ENCODE measurements around the gene PMEL.
"Not testable (repeated sequence)": the region's sequence is repeated elsewhere in the genome, so short reads cannot be mapped to it uniquely, and the experiment has no call there.

Gene PMEL

GRCh38 chr12:55965941-55966407, at the start of gene PMEL:
PMEL (minus strand) TSS chr12:55966042; CDS start chr12:55966011, 31 bp downstream.
- Mint-ChIP-seq H3K27me3 (no peaks in the 10 kb centered on the region), H3K4me3 (peak within 1 kb of the TSS; percentile 94), H3K36me3 (ENCODE audit: insufficient read depth) (peaks cover 9% of the 10 kb centered on the region), H3K9me3 (no peaks in the 10 kb centered on the region), H3K27ac (ENCODE audit: low read depth) (peak within 1 kb of the TSS; percentile 89), H3K4me1 (peaks cover 31% of the 10 kb centered on the region)
- ATAC-seq (replicated peaks; ENCODE audit: extremely low read depth, poor library complexity, severe bottlenecking), result no peak
- DNase-seq (ENCODE audit: low spot score in 2 of 2), result no peak

- no peaks in the 10 kb centered on the region for H3K4me1 Mint-ChIP-seq
- ATAC-seq (replicated peaks; ENCODE audit: extremely low read depth, poor library complexity, severe bottlenecking) (no peak), DNase-seq (ENCODE audit: low spot score in 2 of 2) (no peak)
- peaks cover 3% of the 10 kb centered on the region for H3K36me3 Mint-ChIP-seq (ENCODE audit: insufficient read depth)
- H3K27me3 Mint-ChIP-seq, result no peaks in the 10 kb centered on the region
- no peaks in the 10 kb centered on the region for H3K9me3 Mint-ChIP-seq
- H3K27ac Mint-ChIP-seq (ENCODE audit: low read depth), result no peak overlapping the region
- H3K4me3 Mint-ChIP-seq, result no peak overlapping the region
Observed at GRCh38 chr12:56014205-56014604, 48.4 kb upstream of the PMEL start.

GRCh38 chr12:56013482-56013881, 47.6 kb upstream of the PMEL start:
- Mint-ChIP-seq H3K4me1 (peaks cover 5% of the 10 kb centered on the region), H3K36me3 (ENCODE audit: insufficient read depth) (peaks cover 5% of the 10 kb centered on the region), H3K9me3 (no peaks in the 10 kb centered on the region), H3K4me3 (no peak overlapping the region), H3K27ac (ENCODE audit: low read depth) (no peak overlapping the region), H3K27me3 (no peaks in the 10 kb centered on the region)
- DNase-seq (ENCODE audit: low spot score in 2 of 2) (no peak), ATAC-seq (replicated peaks; ENCODE audit: extremely low read depth, poor library complexity, severe bottlenecking) (no peak)

GRCh38 chr12:56011509-56012090, 45.8 kb upstream of the PMEL start:
- no peak for DNase-seq (ENCODE audit: low spot score in 2 of 2)
- Mint-ChIP-seq H3K27ac (ENCODE audit: low read depth) (no peak overlapping the region), H3K4me1 (peaks cover 18% of the 10 kb centered on the region), H3K9me3 (no peaks in the 10 kb centered on the region), H3K27me3 (no peaks in the 10 kb centered on the region), H3K36me3 (ENCODE audit: insufficient read depth) (peaks cover 7% of the 10 kb centered on the region), H3K4me3 (no peak overlapping the region)
- no peak for ATAC-seq (replicated peaks; ENCODE audit: extremely low read depth, poor library complexity, severe bottlenecking)

GRCh38 chr12:56010111-56010570, 44.3 kb upstream of the PMEL start:
- H3K4me1 Mint-ChIP-seq, result peaks cover 18% of the 10 kb centered on the region
- no peak overlapping the region for H3K27ac Mint-ChIP-seq (ENCODE audit: low read depth)
- H3K9me3 Mint-ChIP-seq, result no peaks in the 10 kb centered on the region
- ATAC-seq (replicated peaks; ENCODE audit: extremely low read depth, poor library complexity, severe bottlenecking) (no peak), DNase-seq (ENCODE audit: low spot score in 2 of 2) (no peak)
- H3K4me3 Mint-ChIP-seq, result no peak overlapping the region
- no peaks in the 10 kb centered on the region for H3K27me3 Mint-ChIP-seq
- peaks cover 6% of the 10 kb centered on the region for H3K36me3 Mint-ChIP-seq (ENCODE audit: insufficient read depth)

- ATAC-seq (replicated peaks; ENCODE audit: extremely low read depth, poor library complexity, severe bottlenecking), result peak; percentile 64
- peak overlapping the region; percentile 58 for H3K27ac Mint-ChIP-seq (ENCODE audit: low read depth)
- peak overlapping the region; percentile 74 for H3K4me3 Mint-ChIP-seq
- DNase-seq (ENCODE audit: low spot score in 2 of 2), result peak in 1 of 2 donors; percentile 33
- no peaks in the 10 kb centered on the region for H3K27me3 Mint-ChIP-seq
- H3K9me3 Mint-ChIP-seq, result no peaks in the 10 kb centered on the region
- peaks cover 8% of the 10 kb centered on the region for H3K36me3 Mint-ChIP-seq (ENCODE audit: insufficient read depth)
- peaks cover 18% of the 10 kb centered on the region for H3K4me1 Mint-ChIP-seq
Observed at GRCh38 chr12:56007564-56008559, 42.0 kb upstream of the PMEL start.

GRCh38 chr12:56004211-56004610, 38.4 kb upstream of the PMEL start:
- H3K27ac Mint-ChIP-seq (ENCODE audit: low read depth), result no peak overlapping the region
- H3K27me3 Mint-ChIP-seq, result no peaks in the 10 kb centered on the region
- DNase-seq (ENCODE audit: low spot score in 2 of 2), result no peak
- H3K4me1 Mint-ChIP-seq, result peaks cover 18% of the 10 kb centered on the region
- no peak overlapping the region for H3K4me3 Mint-ChIP-seq
- peaks cover 7% of the 10 kb centered on the region for H3K36me3 Mint-ChIP-seq (ENCODE audit: insufficient read depth)
- no peak for ATAC-seq (replicated peaks; ENCODE audit: extremely low read depth, poor library complexity, severe bottlenecking)
- no peaks in the 10 kb centered on the region for H3K9me3 Mint-ChIP-seq

GRCh38 chr12:56003376-56003775, 37.5 kb upstream of the PMEL start:
- not testable (repeated sequence) for H3K27me3 Mint-ChIP-seq; H3K27ac Mint-ChIP-seq (ENCODE audit: low read depth); DNase-seq (ENCODE audit: low spot score in 2 of 2); H3K36me3 Mint-ChIP-seq (ENCODE audit: insufficient read depth); H3K4me3 Mint-ChIP-seq; H3K9me3 Mint-ChIP-seq; ATAC-seq (replicated peaks; ENCODE audit: extremely low read depth, poor library complexity, severe bottlenecking)
- peaks cover 12% of the 10 kb centered on the region for H3K4me1 Mint-ChIP-seq

- H3K4me3 Mint-ChIP-seq, result no peak overlapping the region
- peaks cover 2% of the 10 kb centered on the region for H3K36me3 Mint-ChIP-seq (ENCODE audit: insufficient read depth)
- no peak for ATAC-seq (replicated peaks; ENCODE audit: extremely low read depth, poor library complexity, severe bottlenecking)
- H3K9me3 Mint-ChIP-seq, result no peaks in the 10 kb centered on the region
- H3K4me1 Mint-ChIP-seq, result no peaks in the 10 kb centered on the region
- DNase-seq (ENCODE audit: low spot score in 2 of 2), result no peak
- H3K27ac Mint-ChIP-seq (ENCODE audit: low read depth), result no peak overlapping the region
- H3K27me3 Mint-ChIP-seq, result no peaks in the 10 kb centered on the region
Observed at GRCh38 chr12:56001487-56002100, 35.8 kb upstream of the PMEL start.

- H3K36me3 Mint-ChIP-seq (ENCODE audit: insufficient read depth); H3K4me3 Mint-ChIP-seq; H3K27me3 Mint-ChIP-seq; H3K9me3 Mint-ChIP-seq; ATAC-seq (replicated peaks; ENCODE audit: extremely low read depth, poor library complexity, severe bottlenecking); DNase-seq (ENCODE audit: low spot score in 2 of 2); H3K4me1 Mint-ChIP-seq; H3K27ac Mint-ChIP-seq (ENCODE audit: low read depth): not testable (repeated sequence)
Observed at GRCh38 chr12:55999999-56000540, 34.2 kb upstream of the PMEL start.

- not testable (repeated sequence) for H3K27ac Mint-ChIP-seq (ENCODE audit: low read depth)
Observed at GRCh38 chr12:55999522-55999921, 33.7 kb upstream of the PMEL start.

GRCh38 chr12:55997535-55997859, 31.7 kb upstream of the PMEL start:
- Mint-ChIP-seq H3K9me3 (no peaks in the 10 kb centered on the region), H3K27me3 (no peaks in the 10 kb centered on the region), H3K27ac (ENCODE audit: low read depth) (no peak overlapping the region), H3K4me3 (no peak overlapping the region), H3K4me1 (peaks cover 6% of the 10 kb centered on the region), H3K36me3 (ENCODE audit: insufficient read depth) (peaks cover 16% of the 10 kb centered on the region)
- DNase-seq (ENCODE audit: low spot score in 2 of 2) (no peak), ATAC-seq (replicated peaks; ENCODE audit: extremely low read depth, poor library complexity, severe bottlenecking) (no peak)

More at GRCh38 chr12:55999522-55999921, 33.7 kb upstream of the PMEL start:
- DNase-seq (ENCODE audit: low spot score in 2 of 2); H3K4me1 Mint-ChIP-seq; H3K27me3 Mint-ChIP-seq; H3K4me3 Mint-ChIP-seq; H3K9me3 Mint-ChIP-seq; ATAC-seq (replicated peaks; ENCODE audit: extremely low read depth, poor library complexity, severe bottlenecking); H3K36me3 Mint-ChIP-seq (ENCODE audit: insufficient read depth): not testable (repeated sequence)

Data from central memory CD8-positive, alpha-beta T cell (primary cell).